ENCODE data around the gene COL27A1.
"Not testable (repeated sequence)": the region's sequence is repeated elsewhere in the genome, so short reads cannot be mapped to it uniquely, and the experiment has no call there.

DNA sequence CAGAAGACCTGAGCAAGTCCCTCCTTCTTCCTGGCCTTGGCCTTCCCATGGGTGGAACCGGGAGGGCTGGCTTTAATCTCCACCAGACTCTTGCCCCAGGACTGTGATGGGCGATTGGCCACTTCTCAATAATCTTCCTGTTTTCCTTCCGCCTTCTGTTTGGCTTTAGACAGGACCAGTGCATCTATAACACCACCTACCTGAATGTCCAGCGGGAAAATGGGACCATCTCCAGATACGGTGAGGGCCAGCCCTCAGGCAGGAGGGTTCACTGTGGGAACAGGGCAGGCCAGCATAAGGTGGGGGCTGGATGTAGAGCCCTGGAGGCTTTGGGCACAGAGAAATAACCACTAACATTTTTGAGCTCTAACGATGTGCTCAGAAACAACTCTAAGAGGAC is 168.5 kb downstream of the COL27A1 start:
- TF ChIP-seq, protein P1, sequence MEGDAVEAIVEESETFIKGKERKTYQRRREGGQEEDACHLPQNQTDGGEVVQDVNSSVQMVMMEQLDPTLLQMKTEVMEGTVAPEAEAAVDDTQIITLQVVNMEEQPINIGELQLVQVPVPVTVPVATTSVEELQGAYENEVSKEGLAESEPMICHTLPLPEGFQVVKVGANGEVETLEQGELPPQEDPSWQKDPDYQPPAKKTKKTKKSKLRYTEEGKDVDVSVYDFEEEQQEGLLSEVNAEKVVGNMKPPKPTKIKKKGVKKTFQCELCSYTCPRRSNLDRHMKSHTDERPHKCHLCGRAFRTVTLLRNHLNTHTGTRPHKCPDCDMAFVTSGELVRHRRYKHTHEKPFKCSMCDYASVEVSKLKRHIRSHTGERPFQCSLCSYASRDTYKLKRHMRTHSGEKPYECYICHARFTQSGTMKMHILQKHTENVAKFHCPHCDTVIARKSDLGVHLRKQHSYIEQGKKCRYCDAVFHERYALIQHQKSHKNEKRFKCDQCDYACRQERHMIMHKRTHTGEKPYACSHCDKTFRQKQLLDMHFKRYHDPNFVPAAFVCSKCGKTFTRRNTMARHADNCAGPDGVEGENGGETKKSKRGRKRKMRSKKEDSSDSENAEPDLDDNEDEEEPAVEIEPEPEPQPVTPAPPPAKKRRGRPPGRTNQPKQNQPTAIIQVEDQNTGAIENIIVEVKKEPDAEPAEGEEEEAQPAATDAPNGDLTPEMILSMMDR (IDR thresholded peaks at IDR 0.05), result not testable (repeated sequence)
- not testable (repeated sequence) for TF ChIP-seq EZH2, EZH2phosphoT487 (IDR thresholded peaks at IDR 0.05)
